GM12875 (cell line): Measurements from ENCODE around the gene RBPMS2.
"Not testable (repeated sequence)": the region's sequence is repeated elsewhere in the genome, so short reads cannot be mapped to it uniquely, and the experiment has no call there.

ENCODE experiments used
- H3K4me3 ChIP-seq: one replicate; pipeline ENCODE4 v1.5.1; 2011; ENCODE audit warnings: low read depth, low read length, control low read depth
- TF ChIP-seq, protein P1 (sequence below): IDR thresholded peaks from 2 replicates; pipeline ENCODE4 v1.5.1; 2011; ENCODE audit warnings: low read depth, mild to moderate bottlenecking, control low read depth, inconsistent platforms, low read length, moderate library complexity, borderline replicate concordance; ENCODE audit not compliant: insufficient read depth

The RBPMS2 gene

DNA sequence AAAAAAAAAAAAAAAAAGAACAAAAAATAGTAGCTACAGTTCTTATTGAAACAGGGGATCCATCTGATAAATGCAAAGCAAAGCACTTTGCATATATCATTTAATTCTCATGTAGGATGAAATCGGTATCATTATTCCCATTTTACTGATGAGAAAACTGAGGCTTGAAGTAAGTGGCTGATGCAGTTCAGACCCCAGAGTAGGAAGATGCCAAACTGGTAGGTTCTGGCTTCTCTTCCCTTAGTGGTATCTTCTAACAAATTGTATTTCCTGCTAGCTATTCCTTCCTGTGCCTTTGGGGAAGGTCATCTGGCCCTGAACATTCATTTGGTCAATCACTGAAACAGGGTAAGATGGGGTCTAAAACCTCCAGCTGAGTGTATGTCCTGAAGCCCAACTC lies 28.1 kb upstream of the RBPMS2 start:
- H3K4me3 ChIP-seq: no peak overlapping the region
- TF ChIP-seq, protein P1, sequence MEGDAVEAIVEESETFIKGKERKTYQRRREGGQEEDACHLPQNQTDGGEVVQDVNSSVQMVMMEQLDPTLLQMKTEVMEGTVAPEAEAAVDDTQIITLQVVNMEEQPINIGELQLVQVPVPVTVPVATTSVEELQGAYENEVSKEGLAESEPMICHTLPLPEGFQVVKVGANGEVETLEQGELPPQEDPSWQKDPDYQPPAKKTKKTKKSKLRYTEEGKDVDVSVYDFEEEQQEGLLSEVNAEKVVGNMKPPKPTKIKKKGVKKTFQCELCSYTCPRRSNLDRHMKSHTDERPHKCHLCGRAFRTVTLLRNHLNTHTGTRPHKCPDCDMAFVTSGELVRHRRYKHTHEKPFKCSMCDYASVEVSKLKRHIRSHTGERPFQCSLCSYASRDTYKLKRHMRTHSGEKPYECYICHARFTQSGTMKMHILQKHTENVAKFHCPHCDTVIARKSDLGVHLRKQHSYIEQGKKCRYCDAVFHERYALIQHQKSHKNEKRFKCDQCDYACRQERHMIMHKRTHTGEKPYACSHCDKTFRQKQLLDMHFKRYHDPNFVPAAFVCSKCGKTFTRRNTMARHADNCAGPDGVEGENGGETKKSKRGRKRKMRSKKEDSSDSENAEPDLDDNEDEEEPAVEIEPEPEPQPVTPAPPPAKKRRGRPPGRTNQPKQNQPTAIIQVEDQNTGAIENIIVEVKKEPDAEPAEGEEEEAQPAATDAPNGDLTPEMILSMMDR: no peak

- TF ChIP-seq, protein P1: no peak
- no peak overlapping the region for H3K4me3 ChIP-seq
Observed at GRCh38 chr15:64800476-64800875, 25.1 kb upstream of the RBPMS2 start.

GRCh38 chr15:64798905-64799304 lies 23.5 kb upstream of the RBPMS2 start:
- H3K4me3 ChIP-seq: not testable (repeated sequence)

GRCh38 chr15:64795921-64796320 lies 20.5 kb upstream of the RBPMS2 start:
- not testable (repeated sequence) for H3K4me3 ChIP-seq

DNA sequence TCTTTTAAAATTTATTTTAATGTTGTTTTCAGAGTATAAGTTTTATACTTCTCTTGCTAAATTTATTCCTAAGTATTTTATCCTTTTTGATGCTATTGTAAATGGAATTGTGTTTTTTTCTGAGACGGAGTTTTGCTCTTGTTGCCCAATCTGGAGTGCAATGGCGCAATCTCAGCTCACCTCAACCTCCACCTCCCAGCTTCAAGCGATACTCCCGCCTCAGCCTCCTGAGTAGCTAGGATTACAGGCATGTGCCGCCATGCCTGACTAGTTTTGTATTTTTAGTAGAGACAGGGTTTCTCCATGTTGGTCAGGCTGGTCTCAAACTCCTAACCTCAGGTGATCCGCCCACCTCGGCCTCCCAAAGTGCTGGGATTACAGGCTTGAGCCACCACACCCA lies 19.9 kb upstream of the RBPMS2 start:
- H3K4me3 ChIP-seq: not testable (repeated sequence)

DNA sequence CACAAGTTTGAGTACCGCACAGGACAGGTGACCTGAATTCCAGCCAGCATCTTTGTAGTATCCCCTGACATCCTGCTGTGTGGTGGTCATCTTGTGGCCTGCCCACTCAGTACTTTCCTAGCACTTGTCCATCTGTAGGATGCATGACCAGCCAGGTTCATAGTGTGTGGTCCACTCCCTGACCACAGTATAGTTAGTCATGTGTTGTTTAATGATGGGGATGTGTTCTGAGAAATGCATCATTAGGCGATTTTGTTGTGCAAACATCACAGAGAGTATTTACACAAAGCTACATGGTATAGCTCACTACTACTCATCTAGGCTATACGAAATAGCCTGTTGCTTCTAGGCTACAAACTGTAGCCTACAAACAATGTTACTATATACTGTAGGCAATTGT lies 16.9 kb upstream of the RBPMS2 start:
- H3K4me3 ChIP-seq: no peak overlapping the region
- TF ChIP-seq, protein P1: no peak

GRCh38 chr15:64791401-64791800 lies 16.0 kb upstream of the RBPMS2 start:
- no peak overlapping the region for H3K4me3 ChIP-seq
- TF ChIP-seq, protein P1: no peak

DNA sequence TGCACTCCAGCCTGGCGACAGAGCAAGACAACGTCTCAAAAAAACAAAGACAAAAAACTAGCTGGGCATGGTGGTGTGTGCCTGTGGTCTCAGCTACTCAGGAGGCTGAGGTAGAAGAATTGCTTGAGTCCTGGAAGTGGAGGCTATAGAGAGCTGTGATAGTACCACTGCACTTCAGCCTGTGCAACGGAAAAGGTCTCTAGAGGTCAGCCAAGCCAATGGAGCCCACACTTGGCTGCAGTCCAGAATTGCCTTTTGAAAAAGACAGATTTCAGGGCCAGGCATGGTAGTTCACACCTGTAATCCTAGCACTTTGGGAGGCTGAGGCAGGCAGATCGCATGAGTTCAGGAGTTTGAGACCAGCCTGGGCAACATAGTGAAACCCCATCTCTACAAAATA lies 8.4 kb upstream of the RBPMS2 start:
- TF ChIP-seq, protein P1: no peak
- H3K4me3 ChIP-seq: no peak overlapping the region

DNA sequence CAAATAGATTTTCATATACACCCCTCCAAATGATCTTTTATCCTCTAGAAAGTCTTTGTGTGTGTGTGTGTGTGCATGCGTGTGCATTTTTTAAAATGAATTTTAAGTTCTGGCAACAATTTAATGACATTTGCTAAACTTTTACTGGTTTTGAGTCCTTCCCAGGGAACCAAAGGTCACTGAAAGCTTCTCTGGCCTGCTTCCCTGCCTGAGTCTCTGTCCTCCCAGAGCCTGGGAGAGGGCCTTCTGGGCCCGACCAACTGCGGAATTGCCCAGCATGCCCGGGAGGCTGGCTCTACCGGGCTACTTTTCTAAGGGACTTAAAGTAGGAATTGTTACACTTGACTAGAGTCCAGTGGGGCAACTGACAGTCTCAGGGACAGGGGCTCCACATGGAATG lies 7.4 kb upstream of the RBPMS2 start:
- H3K4me3 ChIP-seq: no peak overlapping the region
- TF ChIP-seq, protein P1: no peak
